CD14-positive monocyte (primary cell): ENCODE measurements around the gene ABHD16A. TPM values are rescaled to one million over a fixed set of nuclear protein-coding genes. Genes with fewer than 3 reads are reported as not detected.
A peak's percentile ranks its signal among the peaks of the same experiment; 100 is the strongest.

Experiments
- DNase-seq, 3 donors: peaks; one replicate each; pipeline ENCODE4 v3.0.0-alpha.2; 2011 to 2022
- H2AFZ ChIP-seq: 2 replicates; pipeline ENCODE4 v1.6.0; 2012; ENCODE audit warnings: mild to moderate bottlenecking, low read depth, low read length, inconsistent platforms; ENCODE audit not compliant: insufficient read depth, poor library complexity, severe bottlenecking
- H3K27ac ChIP-seq, 2 donors: 1 replicate in 1 of 2; 2 replicates in 1 of 2; pipeline ENCODE4 v1.5.1; 2012 to 2013; ENCODE audit warnings: low read length in 2 of 2, control low read depth in 1 of 2, inconsistent platforms in 1 of 2, low read depth in 1 of 2, mild to moderate bottlenecking in 1 of 2
- H3K27me3 ChIP-seq, 2 donors: one replicate each; pipeline versions ENCODE4 v1.6.0 to v1.6.1; 2011 to 2013; ENCODE audit warnings: low read length in 2 of 2; ENCODE audit not compliant: control insufficient read depth in 2 of 2, insufficient read depth in 2 of 2
- H3K36me3 ChIP-seq, 2 donors: replicated peaks in 1 of 2; 1 replicate in 1 of 2; 2 replicates in 1 of 2; pipeline versions ENCODE4 v1.5.1 to v1.6.1; 2012 to 2013; ENCODE audit warnings: low read length in 2 of 2, control low read depth in 1 of 2, inconsistent platforms in 1 of 2, mild to moderate bottlenecking in 1 of 2; ENCODE audit not compliant: insufficient read depth in 2 of 2, control insufficient read depth in 1 of 2
- H3K4me1 ChIP-seq, 2 donors: 1 replicate in 1 of 2; 2 replicates in 1 of 2; pipeline versions ENCODE4 v1.5.1 to v1.6.1; 2012 to 2013; ENCODE audit warnings: low read length in 2 of 2, control low read depth in 1 of 2, inconsistent platforms in 1 of 2, mild to moderate bottlenecking in 1 of 2, moderate library complexity in 1 of 2; ENCODE audit not compliant: insufficient read depth in 2 of 2, control insufficient read depth in 1 of 2
- H3K4me2 ChIP-seq: replicated peaks from 2 replicates; pipeline ENCODE3; 2012; ENCODE audit warnings: low read length, moderate library complexity, mild to moderate bottlenecking; ENCODE audit not compliant: poor library complexity, severe bottlenecking; ENCODE audit errors: extremely low read depth
- H3K4me3 ChIP-seq, 3 experiments: fragments of 200-600 bp in 1 of 3; sonication (generic) in 1 of 3; replicated peaks in 1 of 3; 1 replicate in 2 of 3; 2 replicates in 1 of 3; pipeline ENCODE4 v1.5.1; 2011 to 2013; ENCODE audit warnings: low read length in 3 of 3, mild to moderate bottlenecking in 3 of 3, control low read depth in 2 of 3, low read depth in 2 of 3, inconsistent platforms in 1 of 3, moderate library complexity in 1 of 3
- H3K79me2 ChIP-seq: 2 replicates; pipeline ENCODE4 v1.6.0; 2012; ENCODE audit warnings: mild to moderate bottlenecking, control low read depth, inconsistent platforms, low read length, moderate library complexity; ENCODE audit not compliant: insufficient read depth
- H3K9ac ChIP-seq: 2 replicates; pipeline ENCODE4 v1.6.0; 2017; ENCODE audit warnings: low read length, mild to moderate bottlenecking; ENCODE audit not compliant: insufficient read depth, poor library complexity, severe bottlenecking
- H3K9me3 ChIP-seq, 2 donors: replicated peaks in 1 of 2; 1 replicate in 1 of 2; 2 replicates in 1 of 2; pipeline versions ENCODE4 v1.5.1 to v1.6.1; 2012 to 2013; ENCODE audit warnings: low read length in 2 of 2, control low read depth in 1 of 2; ENCODE audit not compliant: control insufficient read depth in 1 of 2, insufficient read depth in 1 of 2
- H4K20me1 ChIP-seq: 2 replicates; pipeline ENCODE4 v1.6.0; 2012; ENCODE audit warnings: mild to moderate bottlenecking, low read length, control low read depth, moderate library complexity; ENCODE audit not compliant: insufficient read depth
- H3K27ac Mint-ChIP-seq, 7 donors: one replicate each; pipeline ENCODE4 v1.8.0; 2020; ENCODE audit warnings: mild to moderate bottlenecking in 7 of 7, mixed read lengths in 7 of 7, moderate library complexity in 6 of 7, inconsistent platforms in 2 of 7
- H3K27me3 Mint-ChIP-seq, 3 donors: one replicate each; pipeline ENCODE4 v1.8.0; 2021 to 2022; ENCODE audit warnings: low read depth in 3 of 3, mild to moderate bottlenecking in 3 of 3, mixed read lengths in 3 of 3, moderate library complexity in 3 of 3, inconsistent platforms in 1 of 3
- H3K36me3 Mint-ChIP-seq, 2 donors: one replicate each; pipeline ENCODE4 v1.8.0; 2020; ENCODE audit warnings: mixed read lengths in 2 of 2, inconsistent platforms in 1 of 2, mild to moderate bottlenecking in 1 of 2
- H3K4me1 Mint-ChIP-seq: one replicate; pipeline ENCODE4 v1.8.0; 2020; ENCODE audit warnings: mild to moderate bottlenecking, mixed read lengths
- H3K4me3 Mint-ChIP-seq, 2 donors: one replicate each; pipeline ENCODE4 v1.8.0; 2020; ENCODE audit warnings: mild to moderate bottlenecking in 2 of 2, mixed read lengths in 2 of 2, moderate library complexity in 1 of 2
- H3K9me3 Mint-ChIP-seq, 7 donors: one replicate each; pipeline ENCODE4 v1.8.0; 2020 to 2022; ENCODE audit warnings: mixed read lengths in 7 of 7, mild to moderate bottlenecking in 6 of 7, moderate library complexity in 6 of 7, inconsistent platforms in 2 of 7
- WGBS: methylation state at CpG from one replicate; pipeline ENCODE4 v1.1.5; 2013; ENCODE audit warnings: missing lambda C conversion rate; ENCODE audit not compliant: insufficient coverage; 5-methylcytosine and 5-hydroxymethylcytosine counted together
- intact Hi-C, 2 donors: fragments of 100-400 bp; cut with micrococcal nuclease; formaldehyde crosslinking; loops; one replicate each; pipeline versions ENCODE4 v1.15.0 to v1.15.1; 2023
- polyA plus RNA-seq, 3 donors: library from polyadenylated mRNA; depleted of rRNA in 1 of 3; unstranded in 2 of 3; stranded (reverse) in 1 of 3; fragments of 300-500 nt in 2 of 3; fragments of >200 nt in 1 of 3; fragmentation: Illumina TruSeq in 2 of 3; gene quantifications; 1 replicate in 2 of 3; 2 replicates in 1 of 3; pipeline ENCODE4 v1.2.3, GENCODE V29; 2012 to 2021
- TF ChIP-seq, protein P1 (sequence below): fragments of 200-600 bp; IDR thresholded peaks from one replicate; pipeline ENCODE4 v1.8.0; 2022; ENCODE audit warnings: antibody characterized with exemption, mild to moderate bottlenecking

The ABHD16A gene
- polyA plus RNA-seq, 3 donors: 53.0 to 122 (median 56.0) TPM

GRCh38 chr6:31662124-31662723 lies 40.9 kb downstream of the ABHD16A start:
- Histone ChIP-seq H3K79me2 (peaks cover 81% of the 10 kb centered on the region), H3K36me3 (peaks cover 16 to 40% of the 10 kb centered on the region in 2 donors), H3K9ac (no peak overlapping the region), H3K27ac (peak overlapping the region; percentile 4 to 28), H3K27me3 (no peaks in the 10 kb centered on the region), H3K9me3 (no peaks in the 10 kb centered on the region), H4K20me1 (peaks cover 26% of the 10 kb centered on the region), H3K4me2 (no peak overlapping the region), H2AFZ (no peak overlapping the region), H3K4me3 (no peak overlapping the region), H3K4me1 (peaks cover 66 to 93% of the 10 kb centered on the region in 2 donors)
- Mint-ChIP-seq H3K27me3 (peaks cover 0 to 1% (median 0%) of the 10 kb centered on the region in 3 donors), H3K4me1 (peaks cover 76% of the 10 kb centered on the region), H3K9me3 (peaks cover 0 to 2% (median 0%) of the 10 kb centered on the region in 7 donors), H3K4me3 (no peak overlapping the region), H3K36me3 (peaks cover 34 to 57% of the 10 kb centered on the region in 2 donors), H3K27ac (peak overlapping the region; percentile 50 to 95 (median 82))
- TF ChIP-seq, protein P1, sequence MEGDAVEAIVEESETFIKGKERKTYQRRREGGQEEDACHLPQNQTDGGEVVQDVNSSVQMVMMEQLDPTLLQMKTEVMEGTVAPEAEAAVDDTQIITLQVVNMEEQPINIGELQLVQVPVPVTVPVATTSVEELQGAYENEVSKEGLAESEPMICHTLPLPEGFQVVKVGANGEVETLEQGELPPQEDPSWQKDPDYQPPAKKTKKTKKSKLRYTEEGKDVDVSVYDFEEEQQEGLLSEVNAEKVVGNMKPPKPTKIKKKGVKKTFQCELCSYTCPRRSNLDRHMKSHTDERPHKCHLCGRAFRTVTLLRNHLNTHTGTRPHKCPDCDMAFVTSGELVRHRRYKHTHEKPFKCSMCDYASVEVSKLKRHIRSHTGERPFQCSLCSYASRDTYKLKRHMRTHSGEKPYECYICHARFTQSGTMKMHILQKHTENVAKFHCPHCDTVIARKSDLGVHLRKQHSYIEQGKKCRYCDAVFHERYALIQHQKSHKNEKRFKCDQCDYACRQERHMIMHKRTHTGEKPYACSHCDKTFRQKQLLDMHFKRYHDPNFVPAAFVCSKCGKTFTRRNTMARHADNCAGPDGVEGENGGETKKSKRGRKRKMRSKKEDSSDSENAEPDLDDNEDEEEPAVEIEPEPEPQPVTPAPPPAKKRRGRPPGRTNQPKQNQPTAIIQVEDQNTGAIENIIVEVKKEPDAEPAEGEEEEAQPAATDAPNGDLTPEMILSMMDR: no peak
- 80% methylated on average over 5 of the region's 12 CpGs for WGBS
- intact Hi-C loops: loop anchor here in 1 of 2 donors (5.0 kb wide), 1 partner anchor 115 kb away; the partner anchor contains the start of genes ATP6V1G2 and NFKBIL1
- no peak for DNase-seq

DNA sequence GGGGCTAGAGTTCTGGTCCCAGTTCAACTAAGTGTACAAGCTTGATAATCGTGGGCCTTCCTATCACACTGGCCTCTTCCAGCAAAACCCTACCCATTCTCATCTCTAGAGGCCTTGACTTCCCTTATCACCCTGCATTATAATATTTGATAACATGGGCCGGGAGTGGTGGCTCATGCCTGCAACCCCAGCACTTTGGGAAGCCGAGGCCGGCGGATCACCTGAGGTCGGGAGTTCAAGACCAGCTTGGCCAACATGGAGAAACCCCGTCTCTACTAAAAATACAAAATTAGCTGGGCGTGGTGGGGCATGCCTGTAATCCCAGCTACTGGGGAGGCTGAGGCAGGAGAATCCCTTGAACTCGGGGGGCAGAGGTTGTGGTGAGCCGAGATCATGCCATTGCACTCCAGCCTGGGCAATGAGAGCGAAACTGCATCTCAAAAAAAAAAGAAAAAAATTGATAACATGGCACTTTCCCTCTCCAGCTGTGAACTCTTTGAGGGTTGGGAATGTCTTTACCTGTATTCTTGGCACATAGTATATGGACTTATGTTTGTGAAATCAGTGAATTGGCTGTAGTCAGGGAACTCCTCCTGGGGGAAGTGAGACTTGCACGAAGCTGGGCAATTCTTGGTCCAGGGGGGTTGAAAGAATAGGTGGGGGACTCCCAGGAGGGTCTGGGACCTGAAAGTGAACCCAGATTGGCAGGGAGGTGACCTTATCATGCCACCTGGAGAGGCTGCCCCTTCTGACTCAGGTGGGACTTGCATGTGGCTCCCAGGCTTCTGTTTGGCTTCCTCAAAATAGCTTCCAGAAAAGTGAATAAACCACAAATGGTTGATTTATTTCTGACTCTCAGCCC lies 41.6 kb downstream of the ABHD16A start:
- DNase-seq: no peak
- Mint-ChIP-seq H3K9me3 (peaks cover 0 to 2% (median 0%) of the 10 kb centered on the region in 7 donors), H3K4me3 (peak overlapping the region; percentile 93 to 97), H3K27me3 (peaks cover 0 to 1% (median 0%) of the 10 kb centered on the region in 3 donors), H3K36me3 (peaks cover 34 to 58% of the 10 kb centered on the region in 2 donors), H3K27ac (peak overlapping the region; percentile 86 to 95 (median 93)), H3K4me1 (peaks cover 73% of the 10 kb centered on the region)
- 74% methylated on average over 3 of the region's 12 CpGs for WGBS
- TF ChIP-seq, protein P1: no peak
- no peaks in the 10 kb centered on the region for H3K27me3 ChIP-seq
- peaks cover 79% of the 10 kb centered on the region for H3K79me2 ChIP-seq
- H2AFZ ChIP-seq: peak overlapping the region; percentile 78
- peaks cover 26% of the 10 kb centered on the region for H4K20me1 ChIP-seq
- H3K4me2 ChIP-seq: peak overlapping the region; percentile 87
- peak overlapping the region; percentile 77 for H3K9ac ChIP-seq
- intact Hi-C loops: loop anchor here in 1 of 2 donors (5.0 kb wide), 1 partner anchor 114 kb away; the partner anchor contains the start of genes ATP6V1G2 and NFKBIL1
- H3K4me1 ChIP-seq: peaks cover 61 to 87% of the 10 kb centered on the region in 2 donors
- peak overlapping the region; percentile 52 to 80 for H3K27ac ChIP-seq
- peak overlapping the region in 1 of 3 experiments; percentile 89 for H3K4me3 ChIP-seq
- H3K9me3 ChIP-seq: no peaks in the 10 kb centered on the region
- H3K36me3 ChIP-seq: peaks cover 15 to 42% of the 10 kb centered on the region in 2 donors
